Activated naive CD8-positive, alpha-beta T cell treated with anti-CD3 and anti-CD28 coated beads, Interleukin-2, amount 50 U/mL, for 24 hours (primary cell): Measurements from ENCODE around the gene CITED4.

ENCODE experiments used
- ATAC-seq: fragments of 150-1000 bp; cut with Tn5 transposase; one replicate; pipeline ENCODE4 v1.10.0; 2021
- DNase-seq: peaks from one replicate; pipeline ENCODE4 v3.0.0; 2021
- H3K27ac Mint-ChIP-seq: one replicate; pipeline ENCODE4 v1.8.0; 2021; ENCODE audit warnings: mild to moderate bottlenecking, mixed read lengths
- H3K27me3 Mint-ChIP-seq: one replicate; pipeline ENCODE4 v1.8.0; 2021; ENCODE audit warnings: mixed read lengths
- H3K36me3 Mint-ChIP-seq: one replicate; pipeline ENCODE4 v1.8.0; 2021; ENCODE audit warnings: low read depth, mixed read lengths
- H3K4me1 Mint-ChIP-seq: one replicate; pipeline ENCODE4 v1.8.0; 2021; ENCODE audit warnings: mixed read lengths
- H3K4me3 Mint-ChIP-seq: one replicate; pipeline ENCODE4 v1.8.0; 2021; ENCODE audit warnings: mild to moderate bottlenecking, moderate library complexity, mixed read lengths
- H3K9me3 Mint-ChIP-seq: one replicate; pipeline ENCODE4 v1.8.0; 2021; ENCODE audit warnings: mixed read lengths

Gene CITED4

GRCh38 chr1:40862008-40862863, at the start of gene CITED4:
Gene CITED4, minus strand, starts transcription at chr1:40862363. Its CDS starts 236 bp downstream, at chr1:40862127.
- peak; percentile 95 for DNase-seq
- Mint-ChIP-seq H3K9me3 (no peaks in the 10 kb centered on the region), H3K4me1 (peaks cover 12% of the 10 kb centered on the region)

GRCh38 chr1:40911105-40911504, 48.9 kb upstream of the CITED4 start:
- H3K36me3 Mint-ChIP-seq, result no peaks in the 10 kb centered on the region
- no peaks in the 10 kb centered on the region for H3K27me3 Mint-ChIP-seq
- no peaks in the 10 kb centered on the region for H3K9me3 Mint-ChIP-seq
- DNase-seq, result no peak
- no peaks in the 10 kb centered on the region for H3K4me1 Mint-ChIP-seq
- no peak overlapping the region for H3K27ac Mint-ChIP-seq
- no peak overlapping the region for H3K4me3 Mint-ChIP-seq
- no peak for ATAC-seq

More at GRCh38 chr1:40862008-40862863, at the start of gene CITED4:
- H3K27ac Mint-ChIP-seq, result peak within 1 kb of the TSS; percentile 83
- H3K36me3 Mint-ChIP-seq, result no peaks in the 10 kb centered on the region
- peaks cover 15% of the 10 kb centered on the region for H3K27me3 Mint-ChIP-seq
- ATAC-seq, result peak; percentile 96
- peak within 1 kb of the TSS; percentile 81 for H3K4me3 Mint-ChIP-seq

- H3K4me1 Mint-ChIP-seq, result no peaks in the 10 kb centered on the region
- ATAC-seq (no peak), DNase-seq (no peak)
- no peaks in the 10 kb centered on the region for H3K36me3 Mint-ChIP-seq
- H3K9me3 Mint-ChIP-seq, result no peaks in the 10 kb centered on the region
- peaks cover 3% of the 10 kb centered on the region for H3K27me3 Mint-ChIP-seq
- no peak overlapping the region for H3K4me3 Mint-ChIP-seq
- H3K27ac Mint-ChIP-seq, result no peak overlapping the region
Observed at GRCh38 chr1:40909281-40909680, 47.1 kb upstream of the CITED4 start.

GRCh38 chr1:40908350-40908749, 46.2 kb upstream of the CITED4 start:
- DNase-seq, result no peak
- Mint-ChIP-seq H3K27me3 (peaks cover 3% of the 10 kb centered on the region), H3K36me3 (no peaks in the 10 kb centered on the region), H3K4me1 (no peaks in the 10 kb centered on the region), H3K4me3 (no peak overlapping the region), H3K27ac (no peak overlapping the region), H3K9me3 (no peaks in the 10 kb centered on the region)
- no peak for ATAC-seq

- DNase-seq, result no peak
- H3K9me3 Mint-ChIP-seq, result no peaks in the 10 kb centered on the region
- ATAC-seq, result no peak
- H3K4me3 Mint-ChIP-seq, result no peak overlapping the region
- peaks cover 3% of the 10 kb centered on the region for H3K27me3 Mint-ChIP-seq
- no peaks in the 10 kb centered on the region for H3K36me3 Mint-ChIP-seq
- no peaks in the 10 kb centered on the region for H3K4me1 Mint-ChIP-seq
- H3K27ac Mint-ChIP-seq, result no peak overlapping the region
Observed at GRCh38 chr1:40907899-40908298, 45.7 kb upstream of the CITED4 start.

- peaks cover 3% of the 10 kb centered on the region for H3K4me1 Mint-ChIP-seq
- ATAC-seq (no peak), DNase-seq (no peak)
- peaks cover 3% of the 10 kb centered on the region for H3K27me3 Mint-ChIP-seq
- no peaks in the 10 kb centered on the region for H3K36me3 Mint-ChIP-seq
- no peak overlapping the region for H3K27ac Mint-ChIP-seq
- H3K4me3 Mint-ChIP-seq, result no peak overlapping the region
- H3K9me3 Mint-ChIP-seq, result no peaks in the 10 kb centered on the region
Observed at GRCh38 chr1:40906781-40907400, 44.7 kb upstream of the CITED4 start.

GRCh38 chr1:40905061-40905460, 42.9 kb upstream of the CITED4 start:
- Mint-ChIP-seq H3K4me3 (no peak overlapping the region), H3K36me3 (no peaks in the 10 kb centered on the region), H3K9me3 (no peaks in the 10 kb centered on the region), H3K4me1 (peaks cover 5% of the 10 kb centered on the region), H3K27me3 (peaks cover 3% of the 10 kb centered on the region), H3K27ac (no peak overlapping the region)
- DNase-seq (no peak), ATAC-seq (no peak)

GRCh38 chr1:40903106-40903505, 40.9 kb upstream of the CITED4 start:
- Mint-ChIP-seq H3K27ac (no peak overlapping the region), H3K36me3 (no peaks in the 10 kb centered on the region), H3K27me3 (peaks cover 3% of the 10 kb centered on the region), H3K4me1 (peaks cover 11% of the 10 kb centered on the region), H3K4me3 (no peak overlapping the region), H3K9me3 (no peaks in the 10 kb centered on the region)
- no peak for ATAC-seq
- DNase-seq, result no peak

- peaks cover 4% of the 10 kb centered on the region for H3K9me3 Mint-ChIP-seq
- H3K36me3 Mint-ChIP-seq, result no peaks in the 10 kb centered on the region
- H3K4me1 Mint-ChIP-seq, result peaks cover 14% of the 10 kb centered on the region
- H3K4me3 Mint-ChIP-seq, result no peak overlapping the region
- peaks cover 3% of the 10 kb centered on the region for H3K27me3 Mint-ChIP-seq
- ATAC-seq, result peak; percentile 65
- H3K27ac Mint-ChIP-seq, result no peak overlapping the region
- DNase-seq, result no peak
Observed at GRCh38 chr1:40901886-40902852, 40.0 kb upstream of the CITED4 start.

GRCh38 chr1:40899230-40899870, 37.2 kb upstream of the CITED4 start:
- no peak overlapping the region for H3K27ac Mint-ChIP-seq
- H3K36me3 Mint-ChIP-seq, result peaks cover 9% of the 10 kb centered on the region
- DNase-seq, result no peak
- H3K27me3 Mint-ChIP-seq, result peaks cover 2% of the 10 kb centered on the region
- peaks cover 19% of the 10 kb centered on the region for H3K9me3 Mint-ChIP-seq
- no peak for ATAC-seq
- H3K4me1 Mint-ChIP-seq, result peaks cover 22% of the 10 kb centered on the region
- no peak overlapping the region for H3K4me3 Mint-ChIP-seq

GRCh38 chr1:40898431-40898901, 36.3 kb upstream of the CITED4 start:
- H3K9me3 Mint-ChIP-seq, result peaks cover 24% of the 10 kb centered on the region
- H3K27ac Mint-ChIP-seq, result no peak overlapping the region
- peaks cover 9% of the 10 kb centered on the region for H3K36me3 Mint-ChIP-seq
- peak; percentile 23 for DNase-seq
- peak; percentile 38 for ATAC-seq
- no peak overlapping the region for H3K4me3 Mint-ChIP-seq
- peaks cover 2% of the 10 kb centered on the region for H3K27me3 Mint-ChIP-seq
- H3K4me1 Mint-ChIP-seq, result peaks cover 22% of the 10 kb centered on the region

GRCh38 chr1:40897513-40897912, 35.4 kb upstream of the CITED4 start:
- no peak overlapping the region for H3K4me3 Mint-ChIP-seq
- peaks cover 11% of the 10 kb centered on the region for H3K36me3 Mint-ChIP-seq
- DNase-seq, result no peak
- H3K4me1 Mint-ChIP-seq, result peaks cover 22% of the 10 kb centered on the region
- no peak overlapping the region for H3K27ac Mint-ChIP-seq
- peaks cover 24% of the 10 kb centered on the region for H3K9me3 Mint-ChIP-seq
- ATAC-seq, result no peak
- peaks cover 2% of the 10 kb centered on the region for H3K27me3 Mint-ChIP-seq

- H3K36me3 Mint-ChIP-seq, result peaks cover 11% of the 10 kb centered on the region
- peaks cover 24% of the 10 kb centered on the region for H3K9me3 Mint-ChIP-seq
- no peak overlapping the region for H3K27ac Mint-ChIP-seq
- no peak for DNase-seq
- H3K4me1 Mint-ChIP-seq, result peaks cover 17% of the 10 kb centered on the region
- ATAC-seq, result no peak
- no peak overlapping the region for H3K4me3 Mint-ChIP-seq
- peaks cover 2% of the 10 kb centered on the region for H3K27me3 Mint-ChIP-seq
Observed at GRCh38 chr1:40896482-40896881, 34.3 kb upstream of the CITED4 start.

GRCh38 chr1:40895601-40896000, 33.4 kb upstream of the CITED4 start:
- Mint-ChIP-seq H3K27me3 (peaks cover 3% of the 10 kb centered on the region), H3K4me3 (no peak overlapping the region), H3K27ac (no peak overlapping the region), H3K36me3 (peaks cover 11% of the 10 kb centered on the region), H3K4me1 (peaks cover 17% of the 10 kb centered on the region), H3K9me3 (peaks cover 24% of the 10 kb centered on the region)
- DNase-seq (peak; percentile 25), ATAC-seq (peak; percentile 71)
